ENCODE measurements around the gene BPIFB3. TPM values are rescaled to one million over a fixed set of nuclear protein-coding genes. Genes with fewer than 3 reads are reported as not detected.

The BPIFB3 gene
- total RNA-seq, 1 donor from 2014 or later, result not detected

DNA sequence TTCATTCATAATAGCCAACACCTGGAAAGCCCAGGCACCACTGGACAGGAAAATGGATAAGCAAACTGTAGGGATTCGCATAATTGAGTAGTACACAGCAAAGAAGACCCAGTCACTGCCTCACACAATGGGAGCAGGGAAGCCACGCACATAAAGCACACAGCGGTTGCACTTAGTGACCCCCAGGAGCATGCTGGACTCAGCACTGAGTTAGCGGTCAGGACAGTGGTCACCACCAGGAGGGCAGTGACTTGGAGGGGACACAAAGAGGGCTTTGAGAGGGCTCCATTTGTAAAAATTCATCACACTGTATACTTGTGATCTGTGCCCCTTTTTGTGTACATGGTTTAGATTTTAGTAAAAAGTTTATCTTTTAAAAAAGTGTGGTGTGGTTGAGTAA lies 2.4 kb upstream of the BPIFB3 start:
- DNase-seq (ENCODE audit: low spot score), result no peak
- intact Hi-C loops (cut with DNase I), result no loop called here
- no peak for ATAC-seq

DNA sequence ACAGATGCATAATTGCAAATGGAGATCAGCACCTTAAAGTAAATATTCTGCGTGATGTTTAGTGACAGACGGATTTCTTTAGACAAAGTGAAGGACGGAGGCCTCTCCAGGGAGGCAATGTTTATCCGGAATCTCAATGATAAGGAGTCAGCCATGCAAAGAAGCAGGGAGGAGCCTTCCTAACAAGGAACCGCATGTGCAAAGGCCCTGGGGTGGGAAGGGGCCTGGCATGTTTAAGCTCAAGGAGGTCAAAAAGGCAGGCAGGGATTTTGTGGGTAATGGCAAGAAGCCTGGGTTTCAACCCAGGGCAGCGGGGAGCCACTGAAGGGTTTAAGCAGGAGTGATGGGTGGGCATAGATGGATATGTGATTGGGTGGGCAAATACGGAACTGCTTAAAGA lies 678 bp downstream of the BPIFB3 start:
- intact Hi-C loops (cut with DNase I), result no loop called here
- ATAC-seq, result no peak
- no peak for DNase-seq (ENCODE audit: low spot score)

DNA sequence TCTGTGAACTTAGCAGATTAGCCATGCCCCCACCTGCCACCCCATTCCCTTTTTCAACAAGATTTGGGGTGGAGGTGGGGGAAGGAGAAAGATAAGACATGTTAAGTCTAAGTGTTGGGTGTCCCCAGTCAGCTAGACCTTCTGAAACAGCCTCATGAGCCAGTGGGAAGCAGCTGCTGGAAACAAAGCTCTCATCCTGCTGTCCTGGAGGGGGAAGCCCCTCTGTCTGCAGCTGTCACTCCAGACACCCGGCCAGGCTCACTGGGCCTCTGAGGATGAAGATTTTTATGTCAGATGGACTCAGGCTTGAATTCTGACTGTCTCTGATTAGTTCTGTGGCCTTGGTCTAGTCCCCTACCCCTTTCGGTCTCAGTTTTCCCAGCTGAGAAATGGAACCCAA lies 1.1 kb downstream of the BPIFB3 start:
- intact Hi-C loops (cut with DNase I), result no loop called here
- DNase-seq (ENCODE audit: low spot score), result no peak
- ATAC-seq, result no peak

DNA sequence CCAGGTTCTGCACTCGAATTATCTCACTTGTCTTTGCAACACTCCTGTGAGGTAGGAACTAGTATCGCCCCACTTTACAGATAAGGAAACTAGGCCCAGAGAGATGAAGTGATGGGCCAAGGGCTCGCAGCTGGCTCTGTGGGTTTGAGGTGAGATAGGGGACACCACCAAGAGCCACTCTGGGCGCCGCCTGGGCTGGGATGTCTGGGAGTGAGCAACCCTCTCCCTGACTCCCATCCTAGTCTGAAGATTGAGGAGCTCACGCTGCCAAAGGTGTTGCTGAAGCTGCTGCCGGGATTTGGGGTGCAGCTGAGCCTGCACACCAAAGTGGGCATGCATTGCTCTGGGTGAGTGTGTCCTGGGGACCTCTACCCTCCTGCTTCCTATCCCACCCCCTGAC lies 5.4 kb downstream of the BPIFB3 start:
- ATAC-seq (no peak), DNase-seq (ENCODE audit: low spot score) (no peak)
- intact Hi-C loops (cut with DNase I), result no loop called here

DNA sequence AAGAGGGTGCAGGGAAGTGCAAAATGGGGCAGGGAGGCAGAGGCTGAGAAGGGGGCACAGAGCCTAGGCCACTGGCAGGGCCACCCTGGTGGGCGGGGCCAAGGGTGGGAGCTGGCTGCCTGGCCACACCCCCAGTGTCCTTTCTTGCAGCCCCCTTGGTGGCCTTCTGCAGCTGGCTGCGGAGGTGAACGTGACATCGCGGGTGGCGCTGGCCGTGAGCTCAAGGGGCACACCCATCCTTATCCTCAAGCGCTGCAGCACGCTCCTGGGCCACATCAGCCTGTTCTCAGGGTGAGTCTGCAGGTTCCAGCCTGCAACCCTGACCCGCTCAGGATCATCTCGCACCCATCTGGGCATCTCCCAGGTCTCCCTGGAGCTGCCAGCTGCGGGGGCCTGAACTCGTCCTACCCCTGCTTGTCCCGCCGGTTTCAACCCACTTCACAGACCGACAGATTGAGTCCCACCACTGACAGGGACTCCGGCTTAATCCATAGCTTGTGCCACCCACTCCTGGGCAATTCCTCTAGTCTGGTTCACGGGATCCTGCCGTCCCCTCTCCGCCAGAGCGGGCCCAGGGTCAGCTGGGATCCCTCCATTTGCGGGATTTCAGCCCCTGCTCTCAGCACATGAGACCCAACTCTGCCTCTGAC lies 6.2 kb downstream of the BPIFB3 start:
- no peak for ATAC-seq
- intact Hi-C loops (cut with DNase I), result no loop called here

DNA sequence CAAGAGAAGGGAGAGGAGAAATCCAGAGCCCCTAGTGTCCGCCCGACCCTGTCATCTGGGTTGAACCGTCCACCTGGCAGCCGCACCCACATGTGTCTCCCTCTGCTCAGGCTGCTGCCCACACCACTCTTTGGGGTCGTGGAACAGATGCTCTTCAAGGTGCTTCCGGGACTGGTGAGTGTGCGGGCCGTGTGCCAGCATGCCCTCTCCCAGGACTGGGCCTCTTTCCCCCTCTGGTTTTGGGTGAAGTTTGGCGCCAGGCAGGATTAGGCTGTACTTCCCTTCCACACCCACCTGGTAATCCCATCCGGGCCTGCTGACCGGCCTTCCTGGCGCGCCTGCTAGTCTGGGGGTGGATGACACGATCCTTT lies 7.9 kb downstream of the BPIFB3 start:
- DNase-seq (ENCODE audit: low spot score) (no peak), ATAC-seq (no peak)
- intact Hi-C loops (cut with DNase I), result no loop called here

More for the DNA sequence above, 6.2 kb downstream of the BPIFB3 start:
- no peak for DNase-seq (ENCODE audit: low spot score)

DNA sequence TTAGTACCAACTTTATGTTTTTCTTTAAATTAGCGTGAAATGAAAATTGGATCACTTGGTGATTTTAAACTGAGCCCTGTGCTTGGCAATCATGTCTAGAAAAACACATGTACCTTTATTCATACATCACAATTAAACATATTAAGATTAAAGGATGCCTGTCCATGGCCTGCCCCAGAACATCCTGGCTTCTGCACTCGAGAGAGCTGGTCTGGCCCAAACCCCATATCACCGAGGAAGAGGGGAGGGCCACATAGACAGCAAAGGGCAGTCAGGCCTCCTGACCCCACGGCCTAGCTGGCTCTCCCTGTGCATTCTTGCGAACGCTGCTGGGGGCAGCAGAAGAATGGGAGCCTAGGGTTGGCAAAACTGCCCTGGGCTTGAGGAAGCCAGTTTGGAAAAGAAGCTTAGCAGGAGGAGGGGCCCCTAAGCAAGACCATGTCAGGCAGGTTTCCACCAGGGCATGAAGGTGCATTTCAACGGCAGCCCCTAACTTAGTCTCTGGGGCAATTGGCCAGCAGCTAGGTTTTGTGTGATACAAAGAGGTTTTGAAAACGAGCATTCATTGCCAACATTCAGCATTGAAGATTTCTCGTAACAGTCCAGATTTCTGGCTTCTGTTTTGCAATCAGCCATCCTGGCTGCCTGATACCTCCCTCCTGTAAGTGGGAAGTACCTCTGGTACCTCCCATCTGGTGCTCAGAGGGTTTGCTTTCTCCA lies 8.6 kb downstream of the BPIFB3 start:
- ATAC-seq, result peak; percentile 54
- intact Hi-C loops (cut with DNase I), result no loop called here
- no peak for DNase-seq (ENCODE audit: low spot score)

DNA sequence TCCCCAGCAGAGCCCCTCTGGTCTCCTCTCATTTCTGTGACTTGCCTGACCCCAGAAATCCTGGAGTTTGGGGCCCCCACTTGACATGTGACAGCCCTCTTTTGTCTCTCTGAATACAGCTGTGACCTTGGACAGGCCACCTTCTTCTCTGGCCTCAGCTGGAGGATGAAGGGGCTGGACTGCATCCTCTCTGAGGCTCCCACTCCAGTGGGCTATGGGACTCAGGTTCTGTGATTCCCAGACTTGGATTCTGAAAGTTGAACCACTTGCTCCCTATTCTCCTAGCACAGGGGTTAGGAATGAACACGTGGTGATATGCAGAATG lies 9.1 kb downstream of the BPIFB3 start:
- DNase-seq (ENCODE audit: low spot score), result no peak
- intact Hi-C loops (cut with DNase I), result no loop called here
- ATAC-seq, result no peak

DNA sequence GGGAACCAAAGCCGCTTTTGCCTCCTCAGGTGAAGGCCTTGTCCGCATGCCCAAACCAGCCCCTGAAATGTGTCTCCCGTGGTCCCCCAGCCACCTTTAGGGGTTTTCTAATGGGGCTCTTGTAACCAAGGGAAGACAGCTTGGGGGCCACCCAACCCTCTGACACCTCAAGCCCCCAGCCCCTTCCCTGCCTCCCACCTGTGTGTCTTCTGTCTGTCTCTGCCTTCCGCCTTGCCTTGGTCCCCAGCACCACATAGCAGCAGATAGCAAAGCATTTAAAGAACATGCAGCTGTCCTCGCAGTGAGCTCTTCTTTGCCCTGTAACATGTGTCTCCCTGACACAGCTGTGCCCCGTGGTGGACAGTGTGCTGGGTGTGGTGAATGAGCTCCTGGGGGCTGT lies 9.6 kb downstream of the BPIFB3 start:
- no peak for ATAC-seq
- no peak for DNase-seq (ENCODE audit: low spot score)
- intact Hi-C loops (cut with DNase I), result no loop called here

DNA sequence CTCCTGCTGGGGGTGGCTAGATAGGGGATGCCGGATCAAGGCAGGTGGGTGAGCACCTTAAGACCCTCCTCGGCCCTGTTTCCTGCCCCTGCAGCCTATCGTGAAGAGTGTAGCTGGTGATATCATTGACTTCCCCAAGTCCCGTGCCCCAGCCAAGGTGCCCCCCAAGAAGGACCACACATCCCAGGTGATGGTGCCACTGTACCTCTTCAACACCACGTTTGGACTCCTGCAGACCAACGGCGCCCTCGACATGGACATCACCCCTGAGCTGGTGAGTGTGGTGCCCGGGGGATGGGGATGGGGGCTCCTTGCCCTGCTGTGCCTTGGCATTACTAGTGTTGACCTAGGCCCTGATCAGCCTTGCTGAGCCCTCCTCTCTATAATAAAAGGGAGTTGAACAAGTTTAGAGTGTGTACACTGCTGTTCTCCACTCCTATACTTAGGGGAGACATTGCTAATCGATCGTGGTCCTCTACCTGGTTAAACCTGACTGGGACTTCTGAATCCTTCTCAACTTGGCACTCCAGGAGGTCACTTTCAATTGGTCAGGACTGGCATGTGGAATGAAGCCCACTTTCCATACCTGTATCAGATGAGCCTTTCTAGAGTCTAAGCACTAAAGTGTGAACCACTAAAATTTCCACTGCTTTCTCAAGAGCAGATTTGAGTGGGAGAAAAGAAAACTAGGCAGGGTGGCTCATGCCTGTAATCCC lies 11.0 kb downstream of the BPIFB3 start:
- DNase-seq (ENCODE audit: low spot score) (no peak), ATAC-seq (no peak)
- intact Hi-C loops (cut with DNase I), result no loop called here

DNA sequence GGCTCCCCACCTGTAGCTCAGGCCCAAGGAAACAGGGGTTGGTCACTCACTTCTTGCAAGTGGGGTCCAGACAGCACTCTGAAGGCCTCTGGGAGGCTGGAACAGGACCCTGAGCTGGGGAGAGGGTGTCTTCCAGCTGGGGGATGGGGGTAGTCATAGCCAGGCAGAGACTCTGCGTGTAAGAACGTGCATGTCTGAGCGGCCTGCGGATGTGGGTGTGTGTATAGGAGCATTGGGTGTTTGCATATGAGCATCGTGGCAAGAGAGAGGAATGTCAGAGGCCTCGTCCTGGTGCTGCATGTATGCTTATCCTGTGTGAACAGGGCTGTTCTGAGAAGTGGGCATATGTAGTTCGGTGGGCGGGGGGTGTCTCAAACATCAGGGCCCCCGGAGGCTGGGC lies 12.1 kb downstream of the BPIFB3 start:
- intact Hi-C loops (cut with DNase I), result no loop called here
- ATAC-seq, result no peak
- no peak for DNase-seq (ENCODE audit: low spot score)

DNA sequence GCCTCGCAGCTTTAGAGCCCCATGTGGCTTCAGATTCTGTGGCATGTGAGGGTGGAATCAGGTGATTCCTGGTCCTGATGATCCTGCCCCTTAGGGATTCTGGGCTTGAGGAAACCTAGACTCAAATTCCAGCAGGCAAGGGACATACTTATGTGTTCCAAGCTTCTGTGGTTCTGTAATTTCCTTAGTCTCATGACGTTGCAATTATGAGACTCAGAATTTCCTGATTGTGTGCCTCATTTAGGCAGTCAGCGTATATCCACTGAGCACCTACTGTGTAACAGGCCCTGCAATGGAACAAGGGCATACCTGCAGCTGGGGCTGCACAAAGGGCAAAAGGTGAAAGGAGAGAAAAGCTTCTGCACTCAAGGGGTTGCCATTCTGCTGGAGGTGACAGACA lies 14.1 kb downstream of the BPIFB3 start:
- intact Hi-C loops (cut with DNase I), result no loop called here
- ATAC-seq (no peak), DNase-seq (ENCODE audit: low spot score) (no peak)

DNA sequence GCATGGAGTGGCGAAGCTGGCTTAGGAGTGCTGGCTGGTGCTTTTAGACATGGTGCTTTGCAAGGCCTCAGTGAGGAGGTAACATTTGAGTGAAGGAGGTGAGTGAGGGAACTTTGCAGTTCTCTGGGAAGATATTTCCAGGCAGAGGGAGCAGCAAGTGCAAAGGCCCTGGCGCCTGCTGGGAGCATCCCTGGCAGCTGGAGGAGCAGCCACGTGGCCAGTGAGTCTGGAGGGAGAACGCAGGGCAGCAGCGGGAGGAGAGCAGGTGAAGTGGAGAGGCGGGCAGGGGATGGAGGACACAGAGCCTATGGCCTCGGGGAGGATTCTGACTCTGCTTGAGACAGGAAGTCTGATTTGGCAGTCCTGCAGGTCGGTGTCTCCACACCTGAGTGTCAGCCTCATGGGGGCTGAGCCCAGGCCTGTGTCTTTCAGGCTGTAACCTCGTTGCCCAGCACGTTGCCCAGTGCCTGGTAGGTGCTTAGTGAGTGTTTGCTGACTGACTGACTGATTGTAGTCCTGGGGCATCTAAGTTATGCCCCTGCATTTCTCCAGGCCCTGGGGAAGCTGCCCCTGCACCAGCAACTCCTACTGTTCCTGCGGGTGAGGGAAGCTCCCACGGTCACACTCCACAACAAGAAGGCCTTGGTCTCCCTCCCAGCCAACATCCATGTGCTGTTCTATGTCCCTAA lies 14.7 kb downstream of the BPIFB3 start:
- intact Hi-C loops (cut with DNase I), result no loop called here
- DNase-seq (ENCODE audit: low spot score), result no peak

DNA sequence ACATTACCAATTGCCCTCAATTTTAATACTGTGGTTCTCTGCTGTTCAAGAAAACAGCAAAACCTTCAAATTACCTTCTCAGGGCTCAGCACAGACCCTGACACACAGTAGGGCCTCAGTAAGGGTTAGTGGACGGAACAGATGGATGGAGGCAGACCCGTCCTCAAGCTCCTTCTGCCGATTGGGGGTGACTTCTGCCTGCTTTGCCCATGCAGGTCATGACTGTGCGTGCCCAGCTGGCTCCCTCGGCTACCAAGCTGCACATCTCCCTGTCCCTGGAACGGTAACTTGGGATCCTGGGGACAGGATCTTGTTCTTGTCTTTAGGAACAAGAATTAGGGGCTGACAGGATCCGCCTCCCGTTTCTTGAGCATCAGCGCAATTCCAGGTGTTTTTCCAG lies 16.0 kb downstream of the BPIFB3 start:
- intact Hi-C loops (cut with DNase I), result loop anchor here (10.0 kb wide), 1 partner anchor 165 kb away; no protein-coding TSS in a partner anchor
- ATAC-seq (no peak), DNase-seq (ENCODE audit: low spot score) (no peak)

More for the DNA sequence above, 14.7 kb downstream of the BPIFB3 start:
- no peak for ATAC-seq

DNA sequence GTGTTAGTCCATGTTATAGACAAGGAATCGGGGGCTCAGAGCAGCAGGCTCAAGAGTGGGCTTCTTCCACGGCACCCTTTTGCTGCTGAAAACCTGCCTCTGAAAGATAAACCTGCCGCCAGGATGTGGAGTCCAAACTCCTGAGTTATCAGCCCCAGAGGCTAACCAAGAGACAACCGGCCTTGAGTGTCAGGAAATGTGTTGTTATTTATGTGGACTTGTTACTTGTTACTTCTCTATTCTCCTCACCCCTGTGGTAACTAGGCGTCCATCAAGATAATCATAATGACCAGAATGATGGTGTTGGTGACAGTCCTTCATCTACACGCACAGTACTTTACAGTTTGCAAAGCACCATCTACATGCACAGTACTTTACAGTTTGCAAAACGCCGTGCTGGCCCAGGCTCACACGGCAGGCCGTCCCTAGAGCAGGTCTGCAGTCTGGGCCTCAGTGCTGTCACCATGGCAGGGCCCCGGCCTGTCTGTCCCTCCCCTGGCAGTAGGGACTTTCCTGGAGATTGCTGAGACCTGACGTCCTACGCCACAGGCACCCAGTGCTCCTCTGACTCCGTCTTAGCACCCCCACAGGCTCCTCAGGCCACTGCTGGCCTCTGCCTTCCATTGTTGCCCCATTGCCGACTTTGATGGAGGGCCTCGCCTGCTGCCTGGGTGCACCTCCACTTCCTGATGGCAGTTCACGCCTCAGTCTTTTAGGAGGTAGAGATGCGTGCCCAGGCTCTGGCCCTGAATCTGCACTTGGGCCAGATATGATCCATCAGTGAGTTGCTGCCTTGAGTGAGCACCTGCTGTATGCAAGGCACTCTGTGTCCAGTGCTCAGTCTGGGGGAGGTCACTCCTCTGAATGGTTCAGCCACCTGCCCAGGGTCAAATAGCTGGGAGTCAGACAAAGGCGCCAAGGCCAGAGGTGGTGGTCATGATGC lies 16.7 kb downstream of the BPIFB3 start:
- DNase-seq (ENCODE audit: low spot score), result no peak
- intact Hi-C loops (cut with DNase I), result loop anchor here (10.0 kb wide), 1 partner anchor 166 kb away; no protein-coding TSS in a partner anchor
- ATAC-seq, result no peak

DNA sequence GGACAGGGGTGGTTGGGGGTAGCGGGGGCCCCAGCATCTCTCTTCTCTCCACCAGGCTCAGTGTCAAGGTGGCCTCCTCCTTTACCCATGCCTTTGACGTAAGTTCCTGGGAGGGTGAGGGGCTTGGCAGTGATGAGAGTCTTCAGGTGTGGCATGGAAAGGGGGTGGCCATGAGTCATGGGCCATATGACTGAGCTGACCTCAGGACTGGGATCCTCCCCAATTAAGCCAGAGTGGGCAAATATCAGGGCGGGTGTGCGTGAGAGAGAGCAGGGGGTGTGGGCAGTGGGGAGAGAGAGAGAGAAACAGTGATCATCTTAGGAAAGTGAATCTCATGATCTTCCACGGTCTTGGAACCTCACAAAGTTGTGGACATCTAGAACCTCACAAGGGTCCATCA lies 17.5 kb downstream of the BPIFB3 start:
- ATAC-seq, result no peak
- intact Hi-C loops (cut with DNase I), result loop anchor here (10.0 kb wide), 1 partner anchor 166 kb away; no protein-coding TSS in a partner anchor
- DNase-seq (ENCODE audit: low spot score), result no peak

DNA sequence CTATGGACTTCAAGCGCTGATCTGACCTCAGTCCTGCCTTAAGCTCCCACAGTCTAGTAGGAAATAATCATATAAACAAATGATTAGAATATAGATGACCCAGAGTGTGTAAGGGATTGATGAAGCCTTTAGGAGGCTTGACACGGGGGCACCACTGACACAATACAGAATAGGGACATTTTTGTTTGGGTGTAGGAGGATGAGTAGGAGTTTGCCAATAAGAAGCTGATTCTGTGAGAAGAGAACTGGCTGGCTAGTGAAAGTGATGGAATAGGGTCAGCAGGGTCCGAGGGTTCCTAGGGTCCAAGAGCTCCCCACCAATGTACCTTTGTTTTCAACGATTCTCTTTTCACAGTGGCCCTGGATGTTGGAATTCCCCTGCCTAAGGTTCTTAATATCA lies 18.7 kb downstream of the BPIFB3 start:
- DNase-seq (ENCODE audit: low spot score) (no peak), ATAC-seq (no peak)
- intact Hi-C loops (cut with DNase I), result loop anchor here (10.0 kb wide), 1 partner anchor 168 kb away; no protein-coding TSS in a partner anchor

DNA sequence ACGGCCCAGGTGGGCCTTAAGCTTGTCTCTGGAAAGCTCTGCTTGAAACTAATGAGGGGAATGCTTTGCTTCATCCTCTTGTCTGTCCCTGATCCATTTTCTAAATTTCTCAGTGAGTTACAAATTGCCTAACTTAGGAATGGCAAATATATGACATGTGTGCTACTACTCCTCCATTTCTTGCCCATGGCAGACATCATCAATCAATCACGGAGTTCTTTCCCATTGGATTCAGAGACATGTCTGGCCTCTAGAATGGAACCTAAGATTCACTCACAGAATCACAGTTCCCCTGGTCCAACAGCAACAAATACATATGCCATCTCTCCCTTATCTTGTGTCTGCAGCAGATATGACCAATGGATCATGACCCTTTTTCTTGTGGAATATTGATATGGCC lies 19.1 kb downstream of the BPIFB3 start:
- intact Hi-C loops (cut with DNase I), result loop anchor here (10.0 kb wide), 1 partner anchor 168 kb away; no protein-coding TSS in a partner anchor
- ATAC-seq, result no peak
- no peak for DNase-seq (ENCODE audit: low spot score)

DNA sequence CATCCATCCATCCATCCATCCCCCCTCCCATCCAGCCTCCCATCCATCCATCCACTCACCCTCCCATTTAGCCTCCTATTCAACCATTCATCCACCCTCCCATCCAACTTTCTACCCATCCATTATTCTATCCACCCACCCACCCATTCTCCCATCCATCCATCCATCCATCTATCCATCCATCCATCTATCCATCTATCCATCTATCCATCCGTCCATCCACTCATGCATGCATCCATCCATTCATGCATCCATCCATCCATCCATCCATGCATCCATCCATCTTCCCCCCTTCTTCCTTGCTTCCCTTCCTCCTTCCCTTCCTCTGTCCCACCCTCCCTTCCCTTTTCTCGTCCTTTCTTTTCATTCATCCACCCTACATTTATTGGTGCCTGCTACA lies 21.0 kb downstream of the BPIFB3 start:
- intact Hi-C loops (cut with DNase I), result loop anchor here (10.0 kb wide), 1 partner anchor 170 kb away; no protein-coding TSS in a partner anchor
- no peak for DNase-seq (ENCODE audit: low spot score)

More for the DNA sequence above, 21.0 kb downstream of the BPIFB3 start:
- no peak for ATAC-seq

All from sciatic nerve (tissue), 2 donors.